Astrocyte (in vitro differentiated cells and primary cell): Measurements from ENCODE around the gene DUS1L. TPM values are rescaled to one million over a fixed set of nuclear protein-coding genes. Genes with fewer than 3 reads are reported as not detected.
A peak's percentile ranks its signal among the peaks of the same experiment; 100 is the strongest.

ENCODE experiments used
- DNase-seq: peaks from one replicate; pipeline ENCODE4 v3.0.0-alpha.2; 2010; ENCODE audit warnings: low read depth
- FAIRE-seq: peaks from 2 replicates; lab custom pipeline; 2011; peaks lifted over from hg19 to GRCh38; lab: Jason Lieb, UNC
- H2AFZ ChIP-seq: 2 replicates; pipeline ENCODE4 v1.6.0; 2012; ENCODE audit warnings: low read depth, low read length, inconsistent platforms
- H3K27ac ChIP-seq: 2 replicates; pipeline ENCODE4 v1.5.1; 2011; ENCODE audit warnings: low read depth, low read length, inconsistent platforms
- H3K27me3 ChIP-seq: 2 replicates; pipeline ENCODE4 v1.6.0; 2011; ENCODE audit warnings: low read length, inconsistent platforms; ENCODE audit not compliant: insufficient read depth
- H3K36me3 ChIP-seq: 2 replicates; pipeline ENCODE4 v1.5.1; 2011; ENCODE audit warnings: low read length, inconsistent platforms; ENCODE audit not compliant: insufficient read depth
- H3K4me1 ChIP-seq: 2 replicates; pipeline ENCODE4 v1.5.1; 2011; ENCODE audit warnings: low read length, inconsistent platforms; ENCODE audit not compliant: insufficient read depth
- H3K4me2 ChIP-seq: 2 replicates; pipeline ENCODE4 v1.6.0; 2012; ENCODE audit warnings: low read length, inconsistent platforms
- H3K4me3 ChIP-seq: 2 replicates; pipeline ENCODE4 v1.5.1; 2011; ENCODE audit warnings: low read depth, mild to moderate bottlenecking, low read length, inconsistent platforms; ENCODE audit not compliant: insufficient read depth
- H3K79me2 ChIP-seq: 2 replicates; pipeline ENCODE4 v1.6.0; 2012; ENCODE audit warnings: mild to moderate bottlenecking, low read length, inconsistent platforms; ENCODE audit not compliant: insufficient read depth
- H3K9ac ChIP-seq: 2 replicates; pipeline ENCODE4 v1.6.0; 2012; ENCODE audit warnings: mild to moderate bottlenecking, low read length, inconsistent platforms
- H3K9me3 ChIP-seq: 2 replicates; pipeline ENCODE4 v1.5.1; 2012; ENCODE audit warnings: low read depth, mild to moderate bottlenecking, low read length, inconsistent platforms; ENCODE audit not compliant: insufficient read depth
- H4K20me1 ChIP-seq: 2 replicates; pipeline ENCODE4 v1.6.0; 2012; ENCODE audit warnings: low read length, inconsistent platforms; ENCODE audit not compliant: insufficient read depth
- H3K27ac Mint-ChIP-seq: one replicate; pipeline ENCODE4 v1.8.0; 2021; ENCODE audit warnings: mild to moderate bottlenecking, mixed read lengths; ENCODE audit not compliant: unreplicated experiment
- H3K27me3 Mint-ChIP-seq: one replicate; pipeline ENCODE4 v1.8.0; 2021; ENCODE audit warnings: low read depth, mixed read lengths; ENCODE audit not compliant: unreplicated experiment
- H3K36me3 Mint-ChIP-seq: one replicate; pipeline ENCODE4 v1.8.0; 2021; ENCODE audit warnings: low read depth, mixed read lengths; ENCODE audit not compliant: unreplicated experiment
- H3K4me1 Mint-ChIP-seq: one replicate; pipeline ENCODE4 v1.8.0; 2021; ENCODE audit warnings: low read depth, mixed read lengths; ENCODE audit not compliant: unreplicated experiment
- H3K4me3 Mint-ChIP-seq: one replicate; pipeline ENCODE4 v1.8.0; 2021; ENCODE audit warnings: mild to moderate bottlenecking, moderate library complexity, mixed read lengths; ENCODE audit not compliant: unreplicated experiment
- H3K9me3 Mint-ChIP-seq: one replicate; pipeline ENCODE4 v1.8.0; 2021; ENCODE audit warnings: mild to moderate bottlenecking, mixed read lengths; ENCODE audit not compliant: unreplicated experiment
- CTCF ChIP-seq: IDR thresholded peaks from 2 replicates; pipeline ENCODE4 v1.5.1; 2011; ENCODE audit warnings: low read depth, mild to moderate bottlenecking, inconsistent platforms, low read length, moderate library complexity; ENCODE audit not compliant: insufficient read depth
- EZH2 ChIP-seq: IDR thresholded peaks from 2 replicates; pipeline ENCODE4 v1.6.1; 2012; ENCODE audit warnings: mild to moderate bottlenecking, low read length, inconsistent platforms; ENCODE audit not compliant: insufficient read depth
- total RNA-seq: library from RNA; stranded (reverse); gene quantifications from 2 replicates; pipeline ENCODE4 v1.2.1, GENCODE V29; 2021

DUS1L gene
- total RNA-seq, 1 donor from 2014 or later, result 55.1 TPM

GRCh38 chr17:82021107-82021899, 44.3 kb downstream of the DUS1L start:
- Mint-ChIP-seq H3K27me3 (peaks cover 2% of the 10 kb centered on the region), H3K27ac (no peak overlapping the region), H3K9me3 (no peaks in the 10 kb centered on the region), H3K4me1 (no peaks in the 10 kb centered on the region), H3K4me3 (peak overlapping the region; percentile 86), H3K36me3 (no peaks in the 10 kb centered on the region)
- Histone ChIP-seq H2AFZ (no peak overlapping the region), H3K4me1 (peaks cover 23% of the 10 kb centered on the region), H3K79me2 (peaks cover 15% of the 10 kb centered on the region), H3K4me3 (peak overlapping the region; percentile 81), H3K27ac (no peak overlapping the region), H3K4me2 (peak overlapping the region; percentile 99), H3K36me3 (no peaks in the 10 kb centered on the region), H3K9me3 (no peaks in the 10 kb centered on the region), H4K20me1 (peaks cover 27% of the 10 kb centered on the region), H3K27me3 (no peaks in the 10 kb centered on the region), H3K9ac (peak overlapping the region; percentile 87)
- no peak for FAIRE-seq
- TF ChIP-seq CTCF (peak; percentile 51), EZH2 (no peak)
- peak; percentile 43 for DNase-seq

- Histone ChIP-seq H3K27me3 (no peaks in the 10 kb centered on the region), H3K79me2 (peaks cover 15% of the 10 kb centered on the region), H3K27ac (no peak overlapping the region), H3K4me2 (peak overlapping the region; percentile 99), H3K9ac (no peak overlapping the region), H3K36me3 (no peaks in the 10 kb centered on the region), H2AFZ (no peak overlapping the region), H3K9me3 (no peaks in the 10 kb centered on the region), H3K4me1 (peaks cover 23% of the 10 kb centered on the region), H3K4me3 (no peak overlapping the region), H4K20me1 (peaks cover 27% of the 10 kb centered on the region)
- Mint-ChIP-seq H3K4me1 (no peaks in the 10 kb centered on the region), H3K4me3 (peak overlapping the region; percentile 50), H3K36me3 (no peaks in the 10 kb centered on the region), H3K27ac (no peak overlapping the region), H3K27me3 (no peaks in the 10 kb centered on the region), H3K9me3 (no peaks in the 10 kb centered on the region)
- DNase-seq, result no peak
- TF ChIP-seq EZH2 (no peak), CTCF (no peak)
- no peak for FAIRE-seq
Measured at GRCh38 chr17:82020572-82021106, 45.0 kb downstream of the DUS1L start.
